HepG2 (cell line): ENCODE measurements around the gene NLRP14. TPM values are rescaled to one million over a fixed set of nuclear protein-coding genes. Genes with fewer than 3 reads are reported as not detected.

Experiments
- ATAC-seq: fragments of 200-7000 bp; cut with Tn5 transposase; 3 replicates; pipeline ENCODE4 v1.9.1; 2020; ENCODE audit warnings: mild to moderate bottlenecking, moderate library complexity
- Bru-seq: library from RNA; stranded (reverse); fragments of 400-500 nt; gene quantifications from one replicate; lab custom pipeline; 2021; lab: Mats Ljungman, UMichigan
- BruChase-seq, 2 experiments: library from RNA; stranded (reverse); fragments of 400-500 nt; gene quantifications; one replicate each; lab custom pipeline; 2021; lab: Mats Ljungman, UMichigan
- BruUV-seq: library from RNA; stranded (reverse); fragments of 400-500 nt; replicated peaks from 2 replicates; lab custom pipeline; 2021; lab: Mats Ljungman, UMichigan
- CTCF ChIA-PET: fragments of 300-600 bp; formaldehyde crosslinking; extraction: SDS; loops from one replicate; lab custom pipeline; 2021; ENCODE audit warnings: low total read pairs, inconsistent platforms, low intra/inter-chr PET ratio; lab: Yijun Ruan, JAX
- POLR2A ChIA-PET: fragments of 350-600 bp; sonication (Branson Sonifier 250); formaldehyde crosslinking; loops from one replicate; lab custom pipeline; 2020; ENCODE audit warnings: antibody characterized with exemption, inconsistent platforms; lab: Yijun Ruan, JAX
- DNase-seq: peaks from one replicate; pipeline ENCODE4 v3.0.0-alpha.2; 2015; ENCODE audit warnings: low spot score
- FAIRE-seq: peaks from 3 replicates; lab custom pipeline; 2011; peaks lifted over from hg19 to GRCh38; lab: Jason Lieb, UNC
- H2AFZ ChIP-seq: one replicate; pipeline ENCODE4 v1.6.1; 2011; ENCODE audit warnings: low read length, inconsistent platforms
- H3K27ac ChIP-seq: fragments of 300-600 bp; 3 replicates; pipeline ENCODE4 v1.8.0; 2011; ENCODE audit warnings: mixed run types, mild to moderate bottlenecking, mixed read lengths, low read length, inconsistent platforms; ENCODE audit not compliant: insufficient read depth; ENCODE audit errors: extremely low read length
- H3K27me3 ChIP-seq, 2 experiments: fragments of 200-600 bp in 1 of 2; 2 replicates in 1 of 2; 3 replicates in 1 of 2; pipeline versions ENCODE4 v1.6.0 to v1.8.0; 2011; ENCODE audit warnings: low read length in 2 of 2, mild to moderate bottlenecking in 2 of 2, moderate library complexity in 2 of 2, inconsistent platforms in 1 of 2; ENCODE audit not compliant: insufficient read depth in 2 of 2, control insufficient read depth in 1 of 2
- H3K36me3 ChIP-seq, 2 experiments: fragments of 200-600 bp in 1 of 2; replicated peaks in 1 of 2; 2 replicates in 1 of 2; 3 replicates in 1 of 2; pipeline versions ENCODE4 v1.5.1 to v1.8.0; 2011; ENCODE audit warnings: low read length in 2 of 2, inconsistent platforms in 1 of 2; ENCODE audit not compliant: insufficient read depth in 2 of 2, control insufficient read depth in 1 of 2
- H3K4me1 ChIP-seq: 2 replicates; pipeline ENCODE4 v1.5.1; 2012; ENCODE audit warnings: low read length, inconsistent platforms; ENCODE audit not compliant: insufficient read depth
- H3K4me2 ChIP-seq: 2 replicates; pipeline ENCODE4 v1.6.0; 2011; ENCODE audit warnings: low read depth, low read length, inconsistent platforms
- H3K4me3 ChIP-seq, 3 experiments: fragments of 200-600 bp in 1 of 3; sonication (generic), shearing (Covaris generic) in 1 of 3; replicated peaks in 1 of 3; 2 replicates each; pipeline ENCODE4 v1.5.1; 2011 to 2016; ENCODE audit warnings: low read length in 3 of 3, inconsistent platforms in 2 of 3, low read depth in 2 of 3, mild to moderate bottlenecking in 2 of 3, control low read depth in 1 of 3, mixed read lengths in 1 of 3; ENCODE audit not compliant: insufficient read depth in 1 of 3
- H3K79me2 ChIP-seq: one replicate; pipeline ENCODE4 v1.6.1; 2011; ENCODE audit warnings: low read length, inconsistent platforms; ENCODE audit not compliant: insufficient read depth
- H3K9ac ChIP-seq: 2 replicates; pipeline ENCODE4 v1.6.0; 2011; ENCODE audit warnings: mild to moderate bottlenecking, low read depth, low read length, inconsistent platforms; ENCODE audit not compliant: insufficient read depth
- H3K9me3 ChIP-seq: 2 replicates; pipeline ENCODE4 v1.5.1; 2012; ENCODE audit warnings: mild to moderate bottlenecking, low read length
- H4K20me1 ChIP-seq: 2 replicates; pipeline ENCODE4 v1.6.0; 2011; ENCODE audit warnings: inconsistent platforms, mild to moderate bottlenecking, low read length, moderate library complexity; ENCODE audit not compliant: insufficient read depth
- HNF4A ChIP-seq: sonication (generic); formaldehyde crosslinking; IDR thresholded peaks from 2 replicates; pipeline ENCODE4 v1.4.0; 2020; ENCODE audit warnings: missing genetic modification reagents
- MTA1 ChIP-seq: sonication (generic); formaldehyde crosslinking; IDR thresholded peaks from 2 replicates; pipeline ENCODE4 v1.4.0; 2020; ENCODE audit warnings: missing genetic modification reagents, mild to moderate bottlenecking, borderline replicate concordance
- NR2C2 ChIP-seq: sonication (generic); formaldehyde crosslinking; IDR thresholded peaks from 2 replicates; pipeline ENCODE4 v1.4.0; 2020; ENCODE audit warnings: missing genetic modification reagents, mild to moderate bottlenecking, moderate library complexity, borderline replicate concordance
- RFXAP ChIP-seq: sonication (generic); formaldehyde crosslinking; IDR thresholded peaks from 2 replicates; pipeline ENCODE4 v1.4.0; 2020; ENCODE audit warnings: missing genetic modification reagents, borderline replicate concordance
- SIN3A ChIP-seq: IDR thresholded peaks from 2 replicates; pipeline ENCODE4 v1.6.1; 2011; ENCODE audit warnings: low read depth, mild to moderate bottlenecking, control low read depth, low read length, borderline replicate concordance
- SP4 ChIP-seq: sonication (generic); formaldehyde crosslinking; IDR thresholded peaks from 2 replicates; pipeline ENCODE4 v1.8.1; 2023; ENCODE audit warnings: mild to moderate bottlenecking, missing genetic modification reagents
- TBP ChIP-seq: sonication (generic); formaldehyde crosslinking; IDR thresholded peaks from 2 replicates; pipeline ENCODE4 v1.5.0; 2020; ENCODE audit warnings: missing genetic modification reagents
- ZNF781 ChIP-seq: sonication (generic); formaldehyde crosslinking; IDR thresholded peaks from 2 replicates; pipeline ENCODE4 v1.5.1; 2020; ENCODE audit warnings: borderline replicate concordance, mild to moderate bottlenecking, missing genetic modification reagents; ENCODE audit errors: not compliant biosample characterization
- WGBS: methylation state at CpG from one replicate; pipeline ENCODE4 v1.1.6; 2017; ENCODE audit warnings: low lambda C conversion rate; 5-methylcytosine and 5-hydroxymethylcytosine counted together
- in situ Hi-C: cut with HindIII; loops from 2 replicates; pipeline ENCODE4 v1.10.0; 2017; ENCODE audit warnings: low pct_unique_long_range_greater_than_20kb; ENCODE audit not compliant: extremely low pct_ligation_motif_present
- intact Hi-C: fragments of 100-400 bp; cut with micrococcal nuclease; formaldehyde crosslinking; loops from one replicate; pipeline ENCODE4 v1.10.0; 2022; ENCODE audit not compliant: unreplicated experiment
- long read RNA-seq, 2 experiments: library from RNA in 1 of 2; library from polyadenylated mRNA in 1 of 2; stranded (forward) in 1 of 2; unstranded in 1 of 2; transcript quantifications; one replicate each; pipeline ENCODE4 v2.0.0, GENCODE V29; 2019 to 2022
- polyA minus RNA-seq, 3 experiments: library from RNA; depleted of rRNA, polyadenylated mRNA; stranded (reverse); fragments of >200 nt; gene quantifications; 2 replicates each; pipeline ENCODE4 v1.2.3, GENCODE V29; 2011; ENCODE audit warnings: low replicate concordance in 1 of 3
- polyA plus RNA-seq, 8 experiments: library from polyadenylated mRNA; depleted of rRNA in 3 of 8; stranded (reverse) in 7 of 8; unstranded in 1 of 8; fragments of >200 nt; fragmentation: Illumina TruSeq in 4 of 8; extraction: Trizol in 4 of 8; gene quantifications; 2 replicates each; pipeline versions ENCODE4 v1.2.1 to v1.2.3, GENCODE V29; 2011 to 2016; ENCODE audit warnings: low read depth in 4 of 8, missing spikeins in 1 of 8, mixed read lengths in 1 of 8; ENCODE audit not compliant: insufficient read depth in 1 of 8
- total RNA-seq, 5 experiments: library from RNA; depleted of rRNA; stranded (reverse); fragments of >200 nt; fragmentation: Illumina TruSeq; extraction: Trizol; gene quantifications; 2 replicates each; pipeline ENCODE4 v1.2.3, GENCODE V29; 2016; ENCODE audit warnings: low read depth in 1 of 5
- TF ChIP-seq, protein P1 (sequence below): sonication (generic); formaldehyde crosslinking; IDR thresholded peaks from 2 replicates; pipeline ENCODE4 v1.4.0; 2020; ENCODE audit warnings: mild to moderate bottlenecking, missing genetic modification reagents

NLRP14 gene, protein sequence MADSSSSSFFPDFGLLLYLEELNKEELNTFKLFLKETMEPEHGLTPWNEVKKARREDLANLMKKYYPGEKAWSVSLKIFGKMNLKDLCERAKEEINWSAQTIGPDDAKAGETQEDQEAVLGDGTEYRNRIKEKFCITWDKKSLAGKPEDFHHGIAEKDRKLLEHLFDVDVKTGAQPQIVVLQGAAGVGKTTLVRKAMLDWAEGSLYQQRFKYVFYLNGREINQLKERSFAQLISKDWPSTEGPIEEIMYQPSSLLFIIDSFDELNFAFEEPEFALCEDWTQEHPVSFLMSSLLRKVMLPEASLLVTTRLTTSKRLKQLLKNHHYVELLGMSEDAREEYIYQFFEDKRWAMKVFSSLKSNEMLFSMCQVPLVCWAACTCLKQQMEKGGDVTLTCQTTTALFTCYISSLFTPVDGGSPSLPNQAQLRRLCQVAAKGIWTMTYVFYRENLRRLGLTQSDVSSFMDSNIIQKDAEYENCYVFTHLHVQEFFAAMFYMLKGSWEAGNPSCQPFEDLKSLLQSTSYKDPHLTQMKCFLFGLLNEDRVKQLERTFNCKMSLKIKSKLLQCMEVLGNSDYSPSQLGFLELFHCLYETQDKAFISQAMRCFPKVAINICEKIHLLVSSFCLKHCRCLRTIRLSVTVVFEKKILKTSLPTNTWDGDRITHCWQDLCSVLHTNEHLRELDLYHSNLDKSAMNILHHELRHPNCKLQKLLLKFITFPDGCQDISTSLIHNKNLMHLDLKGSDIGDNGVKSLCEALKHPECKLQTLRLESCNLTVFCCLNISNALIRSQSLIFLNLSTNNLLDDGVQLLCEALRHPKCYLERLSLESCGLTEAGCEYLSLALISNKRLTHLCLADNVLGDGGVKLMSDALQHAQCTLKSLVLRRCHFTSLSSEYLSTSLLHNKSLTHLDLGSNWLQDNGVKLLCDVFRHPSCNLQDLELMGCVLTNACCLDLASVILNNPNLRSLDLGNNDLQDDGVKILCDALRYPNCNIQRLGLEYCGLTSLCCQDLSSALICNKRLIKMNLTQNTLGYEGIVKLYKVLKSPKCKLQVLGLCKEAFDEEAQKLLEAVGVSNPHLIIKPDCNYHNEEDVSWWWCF
- total RNA-seq (2016; rRNA removed; fragmentation: Illumina TruSeq; extraction: Trizol) (not detected in 2 replicates), polyA plus RNA-seq (2011; rRNA removed) (not detected in 2 replicates), polyA minus RNA-seq (2011; rRNA and poly(A)+ RNA removed; ENCODE audit: low replicate concordance) (not detected in 2 replicates), Bru-seq, nascent RNA (percentile 4 among the genes with signal in this experiment), BruChase-seq, experiment 1, labeled RNA remaining after a 6-hour chase (not detected), BruChase-seq, experiment 2, labeled RNA remaining after a 2-hour chase (percentile 2 among the genes with signal in this experiment)
- not detected in 2 replicates for total RNA-seq (2016; cell fraction: cytosol; rRNA removed; fragmentation: Illumina TruSeq; extraction: Trizol; ENCODE audit: low read depth)
- not detected in 2 replicates for total RNA-seq (2016; cell fraction: insoluble cytoplasmic fraction; rRNA removed; fragmentation: Illumina TruSeq; extraction: Trizol)
- not detected in 2 replicates for total RNA-seq (2016; cell fraction: membrane; rRNA removed; fragmentation: Illumina TruSeq; extraction: Trizol)
- not detected in 2 replicates for total RNA-seq (2016; cell fraction: nucleus; rRNA removed; fragmentation: Illumina TruSeq; extraction: Trizol)
- not detected in 2 replicates for polyA plus RNA-seq (2011; cell fraction: cytosol; rRNA removed)
- polyA plus RNA-seq (2011; cell fraction: nucleus; rRNA removed): not detected in 2 replicates
- not detected in 2 replicates for polyA plus RNA-seq (2012)
- polyA plus RNA-seq (2016; cell fraction: cytosol; fragmentation: Illumina TruSeq; extraction: Trizol; ENCODE audit: low read depth): not detected in 2 replicates
- polyA plus RNA-seq (2016; cell fraction: insoluble cytoplasmic fraction; fragmentation: Illumina TruSeq; extraction: Trizol; ENCODE audit: low read depth): not detected in 2 replicates
- not detected in 2 replicates for polyA plus RNA-seq (2016; cell fraction: membrane; fragmentation: Illumina TruSeq; extraction: Trizol; ENCODE audit: low read depth)
- polyA plus RNA-seq (2016; cell fraction: nucleus; fragmentation: Illumina TruSeq; extraction: Trizol; ENCODE audit: insufficient read depth, low read depth): not detected in 2 replicates
- not detected in 2 replicates for polyA minus RNA-seq (2011; cell fraction: cytosol; rRNA and poly(A)+ RNA removed)
- not detected in 2 replicates for polyA minus RNA-seq (2011; cell fraction: nucleus; rRNA and poly(A)+ RNA removed)
- long read RNA-seq, experiment 1: 0 reads
- long read RNA-seq, experiment 2: 0 reads

DNA sequence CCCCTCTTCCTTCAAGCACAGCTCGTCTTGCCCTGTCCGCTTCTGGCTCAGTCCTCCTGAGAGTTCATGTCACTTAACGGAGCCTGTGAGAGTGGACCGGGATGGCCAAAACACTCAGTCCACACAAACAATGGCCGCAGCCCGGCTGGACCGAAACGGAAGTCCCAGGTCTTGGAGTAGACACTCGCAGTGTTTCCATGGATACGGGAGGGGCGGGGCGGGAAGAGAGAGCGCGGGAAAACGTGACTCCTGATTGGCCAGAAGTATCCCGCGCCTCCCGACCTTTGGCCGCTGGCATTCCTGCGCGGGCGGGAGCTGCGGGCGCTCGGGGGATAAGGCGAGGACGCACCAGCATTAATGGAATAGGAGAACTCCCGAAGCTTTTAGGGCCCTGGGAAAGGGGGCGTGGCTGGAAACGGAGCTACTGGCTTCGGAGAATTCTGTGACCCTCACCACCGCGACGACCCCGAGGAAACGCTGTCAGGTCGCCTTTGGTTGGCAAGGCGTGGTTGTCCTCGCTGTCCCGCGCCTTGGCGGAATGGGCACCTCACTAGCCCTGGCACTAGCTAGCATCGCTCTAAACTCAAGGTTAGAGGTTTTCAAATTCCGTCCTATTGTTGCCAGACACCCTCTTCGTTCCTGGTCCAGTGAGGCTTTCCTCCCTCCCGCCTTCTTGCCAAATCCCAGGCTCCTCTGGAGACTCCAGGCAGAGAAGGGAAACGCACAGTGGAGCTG lies at the start of gene NLRP14, which contains the start of gene ZNF214:
Gene NLRP14 (plus strand): TSS at position 297 of the 735 bp plus-strand sequence. CDS start 18,108 bp downstream, outside the sequence.
Gene ZNF214 (minus strand): TSS at position 164 of the 735 bp plus-strand sequence. CDS start 17,511 bp downstream, outside the sequence.
- H3K9ac ChIP-seq: peak within 1 kb of the TSS; percentile 58
- no peak for TF ChIP-seq MTA1 (CRISPR knock-in tag)
- no peak for TF ChIP-seq TBP (CRISPR knock-in tag)
- TF ChIP-seq SP4 (CRISPR knock-in tag): peak; percentile 66; the same call in 1 of the 2 replicates
- TF ChIP-seq HNF4A: peak; percentile 79
- TF ChIP-seq, protein P1, sequence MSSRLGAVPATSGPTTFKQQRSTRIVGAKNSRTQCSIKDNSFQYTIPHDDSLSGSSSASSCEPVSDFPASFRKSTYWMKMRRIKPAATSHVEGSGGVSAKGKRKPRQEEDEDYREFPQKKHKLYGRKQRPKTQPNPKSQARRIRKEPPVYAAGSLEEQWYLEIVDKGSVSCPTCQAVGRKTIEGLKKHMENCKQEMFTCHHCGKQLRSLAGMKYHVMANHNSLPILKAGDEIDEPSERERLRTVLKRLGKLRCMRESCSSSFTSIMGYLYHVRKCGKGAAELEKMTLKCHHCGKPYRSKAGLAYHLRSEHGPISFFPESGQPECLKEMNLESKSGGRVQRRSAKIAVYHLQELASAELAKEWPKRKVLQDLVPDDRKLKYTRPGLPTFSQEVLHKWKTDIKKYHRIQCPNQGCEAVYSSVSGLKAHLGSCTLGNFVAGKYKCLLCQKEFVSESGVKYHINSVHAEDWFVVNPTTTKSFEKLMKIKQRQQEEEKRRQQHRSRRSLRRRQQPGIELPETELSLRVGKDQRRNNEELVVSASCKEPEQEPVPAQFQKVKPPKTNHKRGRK (CRISPR knock-in tag): no peak
- TF ChIP-seq SIN3A: peak; percentile 68; the same call in 1 of the 2 replicates
- TF ChIP-seq RFXAP (CRISPR knock-in tag): peak; percentile 43; the same call in 1 of the 2 replicates
- TF ChIP-seq NR2C2 (CRISPR knock-in tag): peak; percentile 57; the same call in 1 of the 2 replicates
- peak; percentile 29 for TF ChIP-seq ZNF781

More for the DNA sequence above, at the start of gene NLRP14, which contains the start of gene ZNF214:
- H3K27ac ChIP-seq: peak within 1 kb of the TSS; percentile 35
- no peaks in the 10 kb centered on the region for H3K79me2 ChIP-seq
- H3K4me3 ChIP-seq: peak within 1 kb of the TSS; percentile 66 to 80 (median 75)
- no peaks in the 10 kb centered on the region for H4K20me1 ChIP-seq
- BruUV-seq: no TSS peak
- WGBS: 52% methylated on average over 15 of the region's 47 CpGs
- peaks cover 0 to 3% of the 10 kb centered on the region in 2 experiments; a peak in 1 of 5 replicates for H3K27me3 ChIP-seq
- ATAC-seq (peak; percentile 99), FAIRE-seq (no peak), DNase-seq (peak; percentile 90)
- peak within 1 kb of the TSS; percentile 85 for H3K4me2 ChIP-seq
- intact Hi-C loops (no loop called here), in situ Hi-C loops (no loop called here)
- no peaks in the 10 kb centered on the region for H3K9me3 ChIP-seq
- no peaks in the 10 kb centered on the region for H3K36me3 ChIP-seq
- POLR2A ChIA-PET: no interaction called here
- peaks cover 15% of the 10 kb centered on the region for H3K4me1 ChIP-seq
- CTCF ChIA-PET: no interaction called here
- peak within 1 kb of the TSS; percentile 98 for H2AFZ ChIP-seq
